ENCODE results near the gene ARHGAP40. TPM values are rescaled to one million over a fixed set of nuclear protein-coding genes. Genes with fewer than 3 reads are reported as not detected.
A peak's percentile ranks its signal among the peaks of the same experiment; 100 is the strongest.

ARHGAP40 gene
- total RNA-seq, 2 donors from 2014 or later, result not detected

DNA sequence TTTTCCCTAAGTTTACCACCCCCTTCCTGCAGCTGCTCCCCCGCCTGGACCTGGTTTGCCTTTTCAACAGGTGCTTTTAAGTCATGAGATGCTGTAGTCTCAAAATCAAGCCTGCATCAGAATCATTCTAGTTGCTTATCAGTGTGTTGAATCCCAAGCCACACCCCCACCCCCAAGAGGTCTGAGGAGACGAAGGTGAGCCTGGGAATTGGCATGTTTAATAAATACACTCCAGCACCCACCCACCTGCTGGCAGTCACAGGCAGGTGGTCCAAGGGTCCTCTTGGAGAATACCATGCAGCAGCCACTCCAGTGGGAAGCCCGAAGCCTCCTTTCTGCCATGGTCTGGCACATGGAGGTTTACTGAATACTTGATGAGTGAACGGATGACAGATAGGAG, 21.7 kb upstream of the ARHGAP40 start:
- Mint-ChIP-seq H3K36me3 (no peaks in the 10 kb centered on the region), H3K4me3 (no peak overlapping the region), H3K9me3 (no peaks in the 10 kb centered on the region), H3K27me3 (no peaks in the 10 kb centered on the region), H3K27ac (peak overlapping the region in 1 of 2 donors; percentile 16), H3K4me1 (ENCODE audit: low read depth in 2 of 2) (peaks cover 0 to 5% of the 10 kb centered on the region in 2 donors)
- ATAC-seq (no peak), DNase-seq (ENCODE audit: low spot score) (no peak)

DNA sequence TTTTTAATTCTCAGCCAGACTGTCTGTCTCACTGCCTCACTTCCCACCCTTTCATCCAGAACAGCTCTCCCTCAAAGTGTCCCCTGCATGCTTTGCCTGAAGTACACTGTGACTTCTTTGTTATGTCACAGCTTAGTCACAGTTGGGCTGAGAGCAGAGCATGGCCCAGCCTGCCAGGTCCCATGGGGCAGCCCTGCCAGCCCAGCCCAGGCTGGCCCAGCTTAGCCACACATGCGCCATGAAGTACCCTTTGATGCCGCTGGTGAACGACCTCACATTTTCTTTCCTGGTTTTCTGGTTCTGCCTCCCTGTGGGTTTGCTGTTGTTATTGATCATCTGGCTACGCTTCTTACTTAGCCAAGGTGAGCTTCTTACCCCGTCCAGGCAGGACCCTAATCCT, 20.6 kb upstream of the ARHGAP40 start, which contains the start of gene ADIG:
Gene ADIG, plus strand, starts transcription at position 185 of the 400 bp plus-strand sequence. Its CDS starts 54 bp downstream, at position 239.
- ATAC-seq, result no peak

DNA sequence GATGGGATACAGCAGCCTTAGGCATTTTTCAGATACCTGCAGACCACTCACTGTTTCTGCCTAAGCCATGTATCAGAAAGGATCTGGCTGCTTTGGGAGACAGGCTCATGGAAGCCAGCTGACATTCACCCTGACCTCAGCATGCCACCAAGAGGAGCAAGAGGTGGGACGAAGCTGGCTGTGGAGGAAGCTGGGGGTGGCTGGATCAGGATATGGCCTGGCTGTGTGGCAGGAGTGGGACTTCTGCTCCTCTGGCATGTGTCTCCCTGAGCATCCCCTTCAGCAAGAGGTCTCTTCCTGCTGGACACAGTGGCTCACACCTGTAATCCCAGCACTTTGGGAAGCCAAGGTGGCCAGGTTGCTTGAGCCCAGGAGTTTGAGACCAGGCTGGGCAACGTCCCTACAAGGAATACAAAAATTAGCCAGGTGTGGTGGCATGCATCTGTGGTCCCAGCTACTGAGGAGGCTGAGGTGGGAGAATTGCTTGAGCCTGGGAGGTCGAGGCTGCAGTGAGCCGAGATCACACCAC, 19.7 kb upstream of the ARHGAP40 start:
- peaks cover 0 to 5% of the 10 kb centered on the region in 2 donors for H3K4me1 Mint-ChIP-seq (ENCODE audit: low read depth in 2 of 2)
- no peaks in the 10 kb centered on the region for H3K27me3 Mint-ChIP-seq
- ATAC-seq, result no peak
- no peaks in the 10 kb centered on the region for H3K9me3 Mint-ChIP-seq
- H3K4me3 Mint-ChIP-seq, result no peak overlapping the region
- H3K36me3 Mint-ChIP-seq, result no peaks in the 10 kb centered on the region
- DNase-seq (ENCODE audit: low spot score), result no peak
- H3K27ac Mint-ChIP-seq, result no peak overlapping the region

More for the DNA sequence above, 20.6 kb upstream of the ARHGAP40 start, which contains the start of gene ADIG:
- no peaks in the 10 kb centered on the region for H3K36me3 Mint-ChIP-seq
- DNase-seq (ENCODE audit: low spot score), result no peak
- peaks cover 0 to 5% of the 10 kb centered on the region in 2 donors for H3K4me1 Mint-ChIP-seq (ENCODE audit: low read depth in 2 of 2)
- no peaks in the 10 kb centered on the region for H3K27me3 Mint-ChIP-seq
- H3K9me3 Mint-ChIP-seq, result no peaks in the 10 kb centered on the region
- H3K27ac Mint-ChIP-seq, result no peak within 1 kb of the TSS
- H3K4me3 Mint-ChIP-seq, result no peak within 1 kb of the TSS

DNA sequence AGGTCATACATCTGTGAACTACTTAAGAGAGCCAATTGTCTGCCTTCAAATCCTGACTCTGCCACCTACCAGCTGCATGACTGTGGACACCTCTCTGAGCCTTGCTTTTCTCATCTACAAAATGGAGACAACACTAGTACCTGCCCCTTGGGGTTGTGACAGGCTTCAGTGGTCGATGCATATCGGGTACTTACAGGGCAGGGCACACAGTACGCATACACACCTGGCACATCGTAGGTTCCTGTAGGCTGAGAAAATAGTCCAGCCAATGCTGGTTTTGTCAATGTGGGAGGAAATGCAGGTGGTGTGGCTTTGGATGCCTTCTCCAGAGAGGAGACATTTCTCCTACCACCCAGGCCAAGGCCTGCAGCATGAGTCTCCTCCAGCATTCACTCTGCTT, 18.3 kb upstream of the ARHGAP40 start:
- Mint-ChIP-seq H3K9me3 (no peaks in the 10 kb centered on the region), H3K4me1 (ENCODE audit: low read depth in 2 of 2) (peaks cover 0 to 5% of the 10 kb centered on the region in 2 donors), H3K27ac (no peak overlapping the region), H3K4me3 (no peak overlapping the region), H3K27me3 (no peaks in the 10 kb centered on the region), H3K36me3 (no peaks in the 10 kb centered on the region)
- DNase-seq (ENCODE audit: low spot score) (no peak), ATAC-seq (no peak)

DNA sequence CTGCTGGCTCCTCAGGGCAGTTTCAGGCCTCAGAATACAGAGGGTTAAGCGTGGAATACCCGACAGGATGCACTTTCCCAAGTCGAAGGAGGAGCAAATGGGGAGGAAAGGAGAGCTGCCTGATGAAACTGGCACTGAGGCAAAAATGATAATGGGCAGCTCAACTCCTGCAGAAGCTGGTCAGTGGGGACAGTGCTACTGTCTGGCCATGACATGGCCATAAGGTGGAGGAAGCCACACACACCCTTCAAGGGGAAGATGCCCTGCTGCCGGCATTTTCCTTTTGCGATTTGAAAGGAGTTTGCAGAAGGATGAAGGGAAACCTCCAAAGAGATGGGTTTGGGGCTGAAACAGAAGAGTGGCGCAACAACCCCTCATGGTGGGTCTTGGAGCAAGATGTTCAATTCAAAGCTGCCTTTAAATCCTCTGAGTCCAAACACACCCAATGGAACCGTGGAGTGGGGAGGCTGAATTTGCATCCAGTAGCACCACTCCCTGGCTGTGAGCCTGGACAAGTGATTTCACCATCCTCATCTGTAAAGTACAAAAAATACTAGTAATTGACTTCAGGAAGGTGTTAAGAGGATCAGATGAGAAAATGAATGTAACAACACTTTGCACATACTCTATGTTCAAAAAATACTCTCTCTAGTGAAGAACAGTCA, 17.4 kb upstream of the ARHGAP40 start:
- Mint-ChIP-seq H3K27ac (no peak overlapping the region), H3K4me3 (no peak overlapping the region), H3K4me1 (ENCODE audit: low read depth in 2 of 2) (peaks cover 0 to 5% of the 10 kb centered on the region in 2 donors), H3K27me3 (no peaks in the 10 kb centered on the region), H3K36me3 (no peaks in the 10 kb centered on the region), H3K9me3 (no peaks in the 10 kb centered on the region)
- DNase-seq (ENCODE audit: low spot score) (no peak), ATAC-seq (no peak)

DNA sequence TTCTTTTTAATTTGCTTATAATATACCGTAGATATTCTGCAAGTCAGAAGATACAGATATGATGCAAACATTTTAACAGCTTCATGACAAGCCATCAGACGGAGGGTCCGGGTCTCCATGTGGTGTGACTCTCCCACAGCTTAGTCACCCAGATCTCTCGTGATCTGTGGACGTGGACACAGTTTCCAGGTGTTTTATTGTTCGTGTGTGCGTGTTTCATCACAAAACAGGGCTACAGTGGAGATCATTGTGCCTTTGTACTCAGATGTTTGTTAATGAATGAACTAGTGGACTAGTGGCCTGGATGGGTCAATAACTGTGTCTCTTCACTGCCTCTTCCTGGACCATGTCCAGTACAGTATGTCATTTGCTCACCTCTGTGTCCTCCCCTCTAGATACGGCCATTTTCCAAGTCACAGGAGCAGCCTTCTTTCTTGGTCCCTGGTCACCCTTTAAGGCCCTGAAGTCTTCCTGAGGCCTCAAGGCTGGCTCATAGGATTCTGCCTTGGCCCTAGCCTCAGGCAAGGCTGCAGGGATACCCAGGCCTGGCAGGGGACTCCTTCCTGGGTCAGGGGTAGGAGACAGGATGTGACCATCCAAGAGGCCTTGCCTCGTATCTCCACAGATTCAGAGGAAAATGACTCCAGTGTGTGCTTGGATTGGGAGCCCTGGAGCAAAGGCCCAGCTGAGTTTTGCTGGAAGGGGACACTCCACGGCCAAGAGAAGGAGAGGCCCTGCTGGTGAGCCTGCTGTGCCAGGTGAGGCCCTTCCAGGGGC, 16.0 kb upstream of the ARHGAP40 start:
- Mint-ChIP-seq H3K9me3 (no peaks in the 10 kb centered on the region), H3K4me1 (ENCODE audit: low read depth in 2 of 2) (no peaks in the 10 kb centered on the region), H3K27ac (no peak overlapping the region), H3K4me3 (no peak overlapping the region), H3K36me3 (no peaks in the 10 kb centered on the region), H3K27me3 (no peaks in the 10 kb centered on the region)
- ATAC-seq, result no peak
- DNase-seq (ENCODE audit: low spot score), result no peak

DNA sequence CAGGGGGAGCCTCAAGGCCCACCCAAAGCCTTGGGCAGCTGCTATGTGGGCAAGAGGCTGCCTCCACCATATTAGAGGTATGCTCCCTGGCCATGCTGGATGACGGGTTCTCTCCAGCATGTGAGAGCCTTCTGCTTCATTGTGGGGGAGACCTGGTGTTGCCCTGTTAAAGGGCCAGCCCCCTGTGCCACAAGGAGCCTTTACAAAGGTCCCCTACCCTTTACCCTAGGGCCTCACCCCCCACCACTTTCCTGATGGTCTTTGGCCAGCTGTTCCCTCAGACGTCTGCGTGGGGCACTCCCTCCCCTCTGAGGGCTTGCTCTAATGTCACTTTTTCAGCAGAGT, 15.5 kb upstream of the ARHGAP40 start:
- Mint-ChIP-seq H3K4me1 (ENCODE audit: low read depth in 2 of 2) (no peaks in the 10 kb centered on the region), H3K36me3 (no peaks in the 10 kb centered on the region), H3K9me3 (no peaks in the 10 kb centered on the region), H3K27me3 (no peaks in the 10 kb centered on the region), H3K4me3 (no peak overlapping the region), H3K27ac (no peak overlapping the region)
- no peak for DNase-seq (ENCODE audit: low spot score)
- no peak for ATAC-seq

DNA sequence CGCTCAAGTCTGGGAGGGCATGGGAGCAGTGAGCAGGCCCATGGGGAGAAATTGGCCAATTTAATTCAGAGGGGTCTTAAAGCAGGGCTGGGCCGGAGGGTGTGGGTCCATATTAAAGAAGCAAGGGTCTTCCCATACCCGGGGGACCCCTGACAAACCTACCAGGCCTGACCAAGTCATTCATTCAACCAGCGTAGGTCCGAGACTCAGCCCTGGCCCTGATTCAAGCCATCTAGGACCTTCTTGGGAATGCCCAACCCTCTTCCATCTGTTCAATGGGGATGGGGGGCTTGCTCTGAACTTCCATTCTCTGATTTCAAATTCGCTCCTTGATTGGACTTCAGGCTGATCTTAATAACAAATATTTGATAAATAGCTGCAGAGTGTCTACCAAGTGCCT, 13.3 kb upstream of the ARHGAP40 start:
- no peak for ATAC-seq
- H3K27me3 Mint-ChIP-seq, result no peaks in the 10 kb centered on the region
- no peak for DNase-seq (ENCODE audit: low spot score)
- H3K9me3 Mint-ChIP-seq, result no peaks in the 10 kb centered on the region
- no peaks in the 10 kb centered on the region for H3K36me3 Mint-ChIP-seq
- no peaks in the 10 kb centered on the region for H3K4me1 Mint-ChIP-seq (ENCODE audit: low read depth in 2 of 2)
- no peak overlapping the region for H3K4me3 Mint-ChIP-seq
- H3K27ac Mint-ChIP-seq, result no peak overlapping the region

DNA sequence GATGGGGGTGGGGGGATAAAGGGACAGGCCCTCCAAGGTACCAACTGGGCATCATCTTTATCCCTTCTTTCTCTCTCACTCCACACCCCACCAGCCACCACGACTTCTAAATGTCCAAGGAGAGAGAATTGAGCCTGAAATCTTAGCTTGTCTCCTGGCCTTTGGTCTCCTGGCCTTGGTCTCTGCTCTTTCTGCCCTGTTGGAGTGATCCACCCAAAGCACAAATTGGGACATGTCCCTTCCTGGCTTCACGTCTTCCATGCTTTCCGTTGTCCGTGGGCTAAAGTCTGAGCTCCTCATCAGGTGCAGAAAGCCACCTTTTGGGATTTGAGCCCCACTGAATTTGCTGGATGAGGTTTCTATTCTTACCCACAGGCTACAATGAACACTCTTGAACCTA, 12.3 kb upstream of the ARHGAP40 start:
- Mint-ChIP-seq H3K36me3 (no peaks in the 10 kb centered on the region), H3K4me3 (no peak overlapping the region), H3K9me3 (no peaks in the 10 kb centered on the region), H3K27ac (no peak overlapping the region), H3K27me3 (no peaks in the 10 kb centered on the region), H3K4me1 (ENCODE audit: low read depth in 2 of 2) (no peaks in the 10 kb centered on the region)
- ATAC-seq (no peak), DNase-seq (ENCODE audit: low spot score) (no peak)

DNA sequence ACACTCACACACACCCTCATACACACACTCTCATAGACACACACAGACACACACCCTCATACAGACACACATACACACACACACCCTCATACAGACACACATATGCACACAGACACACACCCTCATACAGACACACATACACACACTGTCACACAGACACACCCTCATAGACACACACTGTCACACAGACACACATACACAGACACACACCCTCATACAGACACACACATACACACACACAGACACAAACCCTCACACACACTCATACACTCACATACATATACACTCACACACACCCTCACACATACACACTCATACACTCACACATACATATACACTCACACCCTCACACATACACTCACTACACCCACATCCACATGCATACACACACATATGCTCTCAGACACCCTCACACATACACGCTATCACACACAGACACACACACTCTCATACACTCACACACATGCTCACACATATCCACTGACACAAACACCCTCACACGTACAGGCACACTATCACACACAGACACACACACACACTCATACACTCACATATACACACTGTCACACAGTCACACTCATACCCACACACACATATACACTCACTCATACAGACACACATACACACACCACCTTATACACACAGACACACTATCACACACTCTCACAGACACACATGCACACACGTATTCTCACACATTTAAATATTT, 11.5 kb upstream of the ARHGAP40 start:
- Mint-ChIP-seq H3K9me3 (no peaks in the 10 kb centered on the region), H3K27ac (no peak overlapping the region), H3K4me1 (ENCODE audit: low read depth in 2 of 2) (no peaks in the 10 kb centered on the region), H3K36me3 (no peaks in the 10 kb centered on the region), H3K27me3 (no peaks in the 10 kb centered on the region), H3K4me3 (no peak overlapping the region)
- DNase-seq (ENCODE audit: low spot score) (no peak), ATAC-seq (peak; percentile 41 to 45)

DNA sequence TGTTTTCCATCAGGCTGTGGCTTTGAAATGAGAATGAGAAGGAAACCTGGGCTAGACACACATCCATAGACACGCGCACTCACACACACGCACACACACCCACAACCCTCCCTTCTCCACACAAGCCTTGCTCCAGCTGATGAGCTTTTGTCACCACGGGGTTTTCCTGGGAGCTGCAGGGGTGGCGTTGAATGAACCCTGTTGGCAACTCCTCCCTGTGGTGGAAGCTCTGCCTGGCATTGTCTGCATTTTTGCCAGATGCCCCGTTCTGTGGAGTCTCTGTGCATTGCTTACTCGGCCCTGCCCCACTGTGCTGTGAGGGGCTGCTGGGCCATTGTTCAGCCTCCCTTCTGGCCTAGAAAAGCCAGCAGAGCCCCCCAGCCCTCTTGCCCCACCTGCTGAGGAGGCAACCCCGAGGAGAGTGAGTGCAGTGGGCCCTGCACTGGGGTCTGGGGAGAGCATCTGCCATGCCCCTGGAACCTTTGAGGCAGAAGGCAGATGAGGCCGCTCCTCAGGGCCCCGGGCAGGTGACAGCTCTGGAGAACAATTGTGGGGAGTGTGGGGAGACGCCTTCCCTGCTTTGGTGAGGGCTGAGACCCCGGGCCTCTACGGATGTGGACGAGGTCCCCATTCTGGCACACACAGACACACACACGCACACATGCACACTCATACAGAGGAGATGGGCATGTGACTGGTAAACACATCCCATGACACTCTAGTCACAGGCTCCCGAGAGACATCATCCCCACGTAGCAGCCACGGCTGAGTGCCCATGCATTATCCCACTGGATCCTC, 10.7 kb upstream of the ARHGAP40 start:
- Mint-ChIP-seq H3K4me1 (ENCODE audit: low read depth in 2 of 2) (no peaks in the 10 kb centered on the region), H3K27me3 (no peaks in the 10 kb centered on the region), H3K9me3 (no peaks in the 10 kb centered on the region), H3K4me3 (no peak overlapping the region), H3K36me3 (no peaks in the 10 kb centered on the region), H3K27ac (no peak overlapping the region)
- ATAC-seq, result peak in 1 of 2 donors; percentile 36
- no peak for DNase-seq (ENCODE audit: low spot score)

DNA sequence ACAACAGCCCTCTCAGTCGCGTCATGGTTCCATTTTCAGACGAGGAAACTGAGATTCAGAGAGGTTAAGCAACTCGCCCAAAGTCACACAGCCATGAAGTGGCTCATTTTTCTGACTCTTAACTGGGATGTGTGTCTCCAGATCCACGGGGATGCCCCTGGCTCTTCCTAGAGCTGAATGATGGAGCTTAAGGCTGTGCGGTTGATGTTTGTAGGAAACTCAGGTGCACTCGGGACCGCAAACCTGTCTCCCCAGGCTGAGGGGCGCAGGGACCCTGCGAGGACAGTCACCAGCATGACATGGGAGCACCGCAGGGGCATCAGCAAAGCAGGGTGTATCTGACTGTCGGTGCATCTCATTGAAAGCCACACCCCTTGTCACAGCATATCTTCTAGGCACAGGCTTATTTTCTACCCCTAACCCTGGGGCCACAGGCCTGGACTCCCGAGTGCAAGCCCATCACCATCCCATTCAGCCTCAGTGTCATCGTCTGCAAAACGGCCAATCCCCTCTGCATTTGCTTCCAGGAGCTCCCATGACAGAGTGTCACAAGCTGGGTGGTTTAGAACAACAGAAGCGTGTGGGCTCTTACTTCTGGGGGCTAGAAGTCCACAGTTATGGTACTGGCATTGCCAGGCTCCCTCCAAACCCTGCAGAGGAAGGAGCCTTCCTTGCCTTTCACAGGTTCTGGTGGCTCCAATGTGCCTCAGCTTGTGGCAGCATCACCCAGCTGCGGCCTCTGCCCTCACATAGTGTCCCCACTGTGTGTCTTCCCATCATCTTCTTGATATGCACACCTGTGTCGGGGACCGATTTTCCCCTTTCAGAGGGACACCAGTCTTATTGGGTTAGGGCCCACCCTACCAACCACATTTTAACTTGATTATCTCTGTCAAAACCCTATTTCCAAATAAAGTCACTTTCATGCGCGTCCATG, 9.9 kb upstream of the ARHGAP40 start:
- no peak for DNase-seq (ENCODE audit: low spot score)
- Mint-ChIP-seq H3K27me3 (peaks cover 1 to 3% of the 10 kb centered on the region in 2 donors), H3K36me3 (no peaks in the 10 kb centered on the region), H3K4me1 (ENCODE audit: low read depth in 2 of 2) (no peaks in the 10 kb centered on the region), H3K4me3 (no peak overlapping the region), H3K9me3 (no peaks in the 10 kb centered on the region), H3K27ac (no peak overlapping the region)
- no peak for ATAC-seq

Measured in natural killer cell treated with Interleukin-12 subunit alpha and Interleukin-12 subunit beta and Interleukin-15 and Interleukin-18, amount 100 ng/mL, for 72 hours (primary cell).